AG08395 (cell line): ENCODE results near the gene NLRP6.
"Not testable (repeated sequence)": the region's sequence is repeated elsewhere in the genome, so short reads cannot be mapped to it uniquely, and the experiment has no call there.

Source experiments
- DNase-seq: peaks from one replicate; pipeline ENCODE4 v3.0.0; 2012; ENCODE audit warnings: mixed read lengths, low spot score

The NLRP6 gene

GRCh38 chr11:278001-278951, at the start of gene NLRP6:
TSS of gene NLRP6 (plus strand) at chr11:278407. CDS start at chr11:278570, 163 bp downstream.
- no peak for DNase-seq

DNA sequence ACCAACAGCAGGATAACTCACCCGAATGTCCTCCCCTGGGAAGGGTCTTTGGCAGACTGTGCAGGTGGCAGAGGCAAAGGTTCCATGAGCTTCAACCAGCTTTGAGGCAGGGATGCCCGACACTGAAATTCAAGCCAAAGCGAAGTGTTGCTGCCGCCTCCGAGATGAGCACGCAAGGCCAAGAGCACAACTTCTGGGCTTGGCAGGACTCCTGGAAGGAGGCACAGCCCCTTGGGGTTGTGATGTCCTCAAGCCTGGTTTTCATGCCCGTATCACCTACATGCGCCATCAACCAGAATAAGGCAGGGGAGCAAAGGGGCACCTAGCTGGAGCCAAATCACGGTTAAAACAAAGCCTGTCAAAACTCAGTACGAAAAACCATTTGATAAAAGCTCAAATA, 47.8 kb upstream of the NLRP6 start:
- DNase-seq = no peak

- no peak for DNase-seq
Measured at GRCh38 chr11:232783-233565, 45.2 kb upstream of the NLRP6 start.

- no peak for DNase-seq
Measured at GRCh38 chr11:235180-235579, 43.0 kb upstream of the NLRP6 start.

GRCh38 chr11:235609-235996, 42.6 kb upstream of the NLRP6 start:
- no peak for DNase-seq

DNA sequence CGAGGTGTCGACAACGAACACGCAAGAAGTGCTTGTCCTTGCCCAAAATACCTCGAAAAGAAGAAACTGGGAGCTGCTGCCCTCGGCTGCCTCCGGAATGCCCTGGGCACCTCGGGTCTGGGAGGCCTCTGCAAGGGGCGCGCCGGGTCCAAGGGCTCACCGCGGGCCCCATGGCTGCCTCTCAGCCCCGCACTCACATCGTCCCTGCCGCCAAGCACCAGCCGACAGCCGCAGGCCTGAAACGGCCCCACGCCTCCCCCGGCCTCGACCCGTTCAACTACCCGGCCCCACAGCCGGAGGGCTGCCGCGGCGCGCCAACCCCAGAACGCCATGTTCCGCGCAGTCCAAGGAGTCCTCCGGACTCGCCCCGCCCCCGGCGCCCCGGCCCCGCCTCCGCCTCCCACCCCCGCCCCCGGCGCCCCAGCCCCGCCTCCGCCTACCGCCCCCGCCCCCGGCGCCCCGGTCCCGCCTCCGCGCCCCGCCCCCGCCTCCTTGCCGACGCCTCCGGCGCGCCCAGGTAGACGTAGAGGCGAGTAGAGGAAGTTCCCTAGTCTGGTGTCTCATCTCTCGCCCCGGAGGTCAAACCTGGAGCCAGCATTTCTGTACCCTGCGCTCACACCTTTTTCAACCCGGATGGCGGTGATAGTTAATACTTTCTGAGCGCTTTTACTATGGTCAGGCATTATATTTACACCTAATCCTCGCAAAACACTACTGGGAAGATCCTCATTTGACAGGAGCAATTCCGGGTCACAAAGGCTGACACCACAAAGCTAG, 42.0 kb upstream of the NLRP6 start, which contains the start of gene SIRT3:
Gene SIRT3 (minus strand): TSS at position 346 of the 777 bp plus-strand sequence. CDS start 14 bp downstream, at position 332.
- peak; percentile 97 for DNase-seq

- peak; percentile 94 for DNase-seq
Measured at GRCh38 chr11:236774-237767, 41.1 kb upstream of the NLRP6 start, which contains the start of gene PSMD13. TSS of gene PSMD13 (plus strand) at chr11:236976. CDS start at chr11:237050, 74 bp downstream.

- DNase-seq = not testable (repeated sequence)
Measured at GRCh38 chr11:238346-238745, 39.9 kb upstream of the NLRP6 start.

DNA sequence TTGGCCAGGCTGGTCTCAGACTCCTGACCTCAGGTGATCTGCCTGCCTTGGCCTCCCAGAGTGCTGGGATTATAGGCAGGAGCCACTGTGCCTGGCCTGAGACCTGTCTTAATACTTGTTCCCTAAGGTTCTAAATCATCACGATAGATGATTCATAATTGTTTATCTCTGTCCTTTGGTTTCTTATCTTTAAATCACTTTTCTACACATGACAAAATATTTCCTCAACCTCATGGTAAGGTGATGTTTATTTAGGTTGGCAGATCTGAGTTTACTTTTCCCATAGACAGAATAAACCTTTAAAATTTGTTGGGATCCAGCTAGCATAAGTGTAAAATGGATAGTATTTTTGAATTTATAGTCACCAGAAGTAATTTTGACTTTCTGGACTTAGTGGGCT, 37.9 kb upstream of the NLRP6 start:
- no peak for DNase-seq

DNA sequence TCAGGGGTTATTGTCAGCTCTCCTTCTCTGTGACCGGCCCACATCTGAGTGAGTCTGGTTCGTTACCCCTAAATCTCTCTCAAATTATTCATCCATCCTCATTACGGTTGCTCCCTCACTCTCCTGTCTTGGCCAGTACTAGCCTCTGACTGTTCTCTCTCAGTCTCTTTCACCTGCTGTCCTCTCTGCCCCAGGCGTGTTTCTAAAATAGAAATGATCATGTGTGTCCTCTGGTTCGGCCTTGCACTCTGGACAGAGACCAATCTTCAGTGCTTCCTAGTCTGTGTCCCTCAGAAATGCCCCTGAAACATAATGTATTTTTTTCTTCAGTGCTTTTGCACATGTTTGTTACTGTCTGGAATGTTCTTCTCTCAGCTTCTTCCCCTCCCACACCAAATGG, 36.6 kb upstream of the NLRP6 start:
- no peak for DNase-seq

DNA sequence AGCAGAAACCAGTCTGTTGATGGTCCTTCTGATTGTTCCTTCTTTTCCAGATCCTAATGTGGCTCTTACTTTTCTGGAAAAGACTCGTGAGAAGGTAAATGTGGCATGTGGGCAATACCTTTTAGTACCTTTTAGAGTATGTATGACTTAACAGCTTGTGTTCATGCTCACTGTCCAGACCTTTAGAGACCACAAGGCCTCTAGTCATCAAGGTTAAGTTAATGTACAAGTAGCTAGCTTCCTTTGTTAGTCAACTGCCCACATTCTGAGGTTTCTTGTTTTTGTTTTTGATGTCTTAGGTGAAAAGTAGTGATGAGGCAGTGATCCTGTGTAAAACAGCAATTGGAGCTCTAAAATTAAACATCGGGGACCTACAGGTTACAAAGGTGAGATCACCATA, 33.8 kb upstream of the NLRP6 start:
- DNase-seq = no peak

DNA sequence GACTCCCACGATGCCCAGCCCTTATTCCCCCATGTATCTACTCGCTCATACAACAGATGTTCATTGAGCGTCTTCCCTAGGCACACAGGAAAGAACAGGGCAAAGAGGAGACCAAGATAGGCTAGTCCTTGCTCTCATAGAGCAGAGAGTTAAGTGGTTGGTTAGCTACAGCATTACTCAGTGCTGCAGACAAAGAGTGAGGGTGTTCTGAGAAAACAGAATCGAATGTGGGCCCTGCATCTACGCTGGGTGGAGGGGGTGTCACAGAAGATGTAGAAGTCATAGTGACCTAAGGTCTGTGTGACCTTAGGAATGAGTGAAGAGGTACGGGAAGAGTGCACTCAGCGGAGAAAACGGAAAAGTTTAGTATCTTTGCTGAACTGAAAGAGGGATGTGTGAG, 29.1 kb upstream of the NLRP6 start:
- no peak for DNase-seq

- no peak for DNase-seq
Measured at GRCh38 chr11:250274-250673, 27.9 kb upstream of the NLRP6 start.

DNA sequence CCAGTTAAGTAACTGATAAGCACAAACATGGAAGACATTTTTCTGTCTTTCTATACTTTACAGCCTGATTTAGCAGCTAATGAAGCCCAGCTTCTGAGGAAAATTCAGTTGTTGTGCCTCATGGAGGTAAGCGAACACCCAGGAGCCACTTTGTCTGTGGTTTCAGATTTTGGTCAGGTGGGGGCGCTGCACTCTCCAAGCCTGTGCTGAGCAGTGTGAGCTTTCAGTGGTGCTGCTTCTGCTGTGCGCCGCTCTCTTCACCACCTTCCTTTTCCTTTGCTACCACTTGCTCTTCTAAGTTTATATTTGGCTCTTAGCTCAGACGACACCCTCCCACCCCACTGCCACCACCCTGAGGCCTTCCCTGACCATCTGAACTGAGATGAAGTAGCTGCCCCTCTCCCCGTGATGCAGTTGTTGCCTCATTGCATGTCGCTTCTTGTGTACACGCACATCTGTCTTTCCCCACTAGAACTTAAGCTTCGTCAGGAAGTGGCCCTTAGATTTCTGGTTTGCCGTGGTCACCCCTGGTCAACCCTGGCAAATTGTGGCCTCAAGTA, 27.4 kb upstream of the NLRP6 start:
- DNase-seq = peak; percentile 50

DNA sequence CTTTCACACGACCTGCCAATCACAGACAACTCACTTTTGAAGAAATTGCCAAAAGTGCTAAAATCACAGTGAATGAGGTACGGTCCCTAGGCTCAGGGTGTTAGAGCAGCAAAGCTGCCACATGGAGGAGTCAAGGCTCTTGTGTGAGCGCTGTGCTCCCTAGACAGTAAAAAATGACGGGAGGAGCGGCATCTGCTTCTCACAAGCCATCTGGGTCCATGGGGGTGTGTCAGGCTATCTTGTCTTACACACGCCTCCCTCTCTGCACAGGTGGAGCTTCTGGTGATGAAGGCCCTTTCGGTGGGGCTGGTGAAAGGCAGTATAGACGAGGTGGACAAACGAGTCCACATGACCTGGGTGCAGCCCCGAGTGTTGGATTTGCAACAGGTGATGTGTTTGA, 26.7 kb upstream of the NLRP6 start:
- no peak for DNase-seq

- no peak for DNase-seq
Measured at GRCh38 chr11:252666-253065, 25.5 kb upstream of the NLRP6 start.

DNA sequence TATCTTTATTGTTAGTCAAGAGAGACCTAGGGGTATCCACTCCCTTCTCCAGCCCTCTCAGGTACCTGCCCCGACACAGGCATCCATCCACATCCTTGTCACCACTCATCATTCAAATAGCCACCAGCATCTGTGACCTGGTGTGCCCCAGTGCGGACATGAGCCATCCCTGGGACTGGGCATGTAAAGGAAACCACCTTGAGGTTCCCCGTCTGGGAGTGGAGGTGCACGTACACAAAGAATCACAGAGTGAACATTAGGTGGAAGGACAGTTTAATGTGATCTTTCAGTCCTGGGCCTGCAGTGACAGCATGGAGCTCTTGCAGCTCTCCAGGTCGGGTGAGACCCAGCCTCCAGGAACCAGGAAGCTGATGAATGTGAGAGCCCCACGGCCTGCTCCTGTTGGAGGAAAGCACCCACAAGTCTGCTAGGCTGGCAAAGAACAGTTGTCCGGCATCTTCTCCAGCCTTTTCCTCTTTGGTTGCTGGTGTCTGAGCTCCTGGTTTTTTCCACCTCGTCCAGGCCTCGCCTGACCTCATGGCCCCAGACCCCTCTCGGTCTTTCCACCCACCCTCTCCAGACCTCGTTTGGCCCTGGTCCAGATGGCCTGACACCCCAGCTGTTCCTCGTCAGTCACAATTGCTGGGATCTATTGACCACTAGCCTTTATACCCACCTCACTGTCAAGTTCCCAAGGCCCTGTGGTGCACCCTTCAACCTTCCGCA, 24.9 kb upstream of the NLRP6 start:
- DNase-seq = no peak

GRCh38 chr11:253886-254270, 24.3 kb upstream of the NLRP6 start:
- no peak for DNase-seq

DNA sequence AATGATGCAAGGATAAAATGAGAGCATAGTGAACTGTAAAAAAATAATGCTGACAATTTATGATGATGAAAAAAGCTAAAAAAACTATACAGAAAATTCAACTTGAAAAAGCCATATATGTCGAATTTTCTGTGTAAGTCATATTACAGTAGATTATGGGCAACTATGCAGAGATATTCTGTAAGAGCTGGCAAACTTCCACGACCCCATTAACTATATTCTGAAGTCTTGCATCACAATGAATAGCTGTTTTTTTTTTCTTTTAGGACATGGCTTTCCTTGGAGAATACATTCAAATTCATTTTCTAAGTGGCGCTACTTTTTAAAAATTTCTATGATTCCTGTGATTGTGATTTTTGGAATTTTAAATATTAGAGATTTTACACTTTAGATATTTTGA, 23.0 kb upstream of the NLRP6 start:
- DNase-seq = no peak

GRCh38 chr11:255816-256215, 22.4 kb upstream of the NLRP6 start:
- DNase-seq = no peak
